NOMO-1 treated with dmso at 0.1 percent for 144 hours (cell line): ENCODE results near the gene TMEM59.
"Not testable (repeated sequence)": the region's sequence is repeated elsewhere in the genome, so short reads cannot be mapped to it uniquely, and the experiment has no call there.

ENCODE experiments used
- DNase-seq: peaks from one replicate; lab custom pipeline; 2025; ENCODE audit not compliant: unreplicated experiment; lab: John Stamatoyannopoulos, UW

The TMEM59 gene

DNA sequence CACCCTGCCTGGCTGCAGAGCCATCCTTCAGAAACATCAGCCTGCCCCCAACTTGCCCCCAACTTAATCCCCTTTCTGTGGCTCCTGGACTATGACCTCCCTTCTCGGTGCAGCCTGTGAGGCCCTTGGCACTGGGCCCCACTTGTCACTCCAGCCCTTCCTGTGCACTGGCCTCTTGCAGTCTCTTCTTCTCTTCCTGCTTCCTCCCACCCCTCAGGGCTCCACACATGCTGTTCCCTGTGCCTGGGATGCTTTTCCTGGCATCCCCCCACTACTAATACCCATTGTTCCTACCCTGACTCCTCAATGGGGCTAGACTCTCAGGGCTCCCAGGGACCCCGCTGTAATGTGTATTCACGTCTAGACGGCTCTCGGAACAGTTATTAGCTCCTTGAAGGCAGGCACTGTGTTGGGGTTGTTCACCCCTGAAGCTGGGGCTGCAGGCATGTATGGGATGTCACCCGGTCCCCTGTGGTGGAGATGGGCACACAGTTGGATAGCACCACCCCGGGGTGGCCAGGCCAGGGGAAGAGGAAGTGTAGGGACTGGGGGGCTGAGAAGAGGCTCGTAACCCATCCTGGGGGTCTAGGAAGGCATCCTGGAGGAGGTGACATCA is 39.5 kb downstream of the TMEM59 start:
- no peak for DNase-seq

DNA sequence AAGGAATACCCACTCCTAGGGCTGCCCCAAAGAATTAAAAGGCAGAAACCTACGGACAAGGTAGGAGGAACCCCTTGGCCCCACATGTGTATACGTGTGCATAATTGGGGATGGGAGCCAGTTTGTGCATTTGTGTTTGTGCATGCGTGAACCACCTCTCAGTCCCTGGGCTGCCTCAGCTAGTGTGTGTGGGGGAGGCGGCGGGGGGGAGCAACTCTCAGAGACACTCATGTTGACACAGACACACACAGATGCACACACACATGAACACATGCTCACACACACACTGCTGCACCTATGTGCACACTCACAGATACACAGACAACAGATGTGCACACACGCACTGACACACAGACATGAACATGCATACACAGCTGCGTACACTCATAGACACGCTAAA is 40.1 kb downstream of the TMEM59 start:
- no peak for DNase-seq

DNA sequence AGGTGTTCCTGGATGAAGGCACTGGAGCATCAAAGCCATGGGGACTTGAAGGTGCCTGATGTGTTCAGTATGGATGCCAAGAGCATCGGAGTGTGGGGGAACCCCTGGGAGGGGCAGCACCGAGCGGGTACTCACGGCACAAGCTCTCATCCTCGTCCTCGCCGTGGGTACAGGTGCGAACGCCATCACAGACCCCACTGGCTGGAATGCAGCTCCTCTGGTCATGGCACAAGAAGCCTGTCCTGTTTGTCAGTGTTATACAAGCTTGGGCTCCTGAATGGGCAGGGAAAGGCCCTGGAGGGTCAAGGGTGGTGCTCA is 41.0 kb downstream of the TMEM59 start:
- DNase-seq: no peak

DNA sequence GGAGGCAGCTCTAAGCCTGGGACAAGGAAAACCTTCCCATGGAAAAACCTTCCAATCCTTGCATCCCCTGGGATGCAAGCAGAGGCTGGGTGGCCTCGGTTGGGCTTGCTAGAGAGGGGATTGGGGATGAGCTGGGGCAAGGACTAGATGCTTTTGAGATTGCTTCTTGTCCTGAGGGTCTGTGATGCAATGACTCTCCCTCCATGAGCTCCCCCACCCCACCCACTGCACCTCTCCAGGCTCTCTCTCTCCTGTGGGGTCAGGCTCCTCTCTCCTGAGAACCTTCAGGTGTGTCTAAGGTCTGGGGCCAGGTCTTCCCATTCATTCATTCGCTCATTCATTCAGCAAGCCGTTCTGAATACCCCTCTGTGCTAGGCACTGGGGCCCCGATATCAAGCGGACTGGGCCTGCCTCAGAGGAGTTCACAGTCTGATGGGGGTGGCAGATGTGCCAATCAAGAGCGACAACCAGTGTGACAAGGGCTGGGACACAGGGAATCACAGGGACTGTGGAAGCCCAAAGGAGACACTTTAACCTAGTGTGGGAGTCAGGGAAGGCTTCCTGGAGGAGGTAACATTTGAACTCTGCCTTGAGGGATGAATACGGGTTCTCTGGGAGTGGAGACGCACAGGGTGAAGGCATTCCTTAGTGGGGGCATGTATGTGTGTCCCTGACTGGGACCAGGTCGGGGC is 41.5 kb downstream of the TMEM59 start:
- DNase-seq: no peak

DNA sequence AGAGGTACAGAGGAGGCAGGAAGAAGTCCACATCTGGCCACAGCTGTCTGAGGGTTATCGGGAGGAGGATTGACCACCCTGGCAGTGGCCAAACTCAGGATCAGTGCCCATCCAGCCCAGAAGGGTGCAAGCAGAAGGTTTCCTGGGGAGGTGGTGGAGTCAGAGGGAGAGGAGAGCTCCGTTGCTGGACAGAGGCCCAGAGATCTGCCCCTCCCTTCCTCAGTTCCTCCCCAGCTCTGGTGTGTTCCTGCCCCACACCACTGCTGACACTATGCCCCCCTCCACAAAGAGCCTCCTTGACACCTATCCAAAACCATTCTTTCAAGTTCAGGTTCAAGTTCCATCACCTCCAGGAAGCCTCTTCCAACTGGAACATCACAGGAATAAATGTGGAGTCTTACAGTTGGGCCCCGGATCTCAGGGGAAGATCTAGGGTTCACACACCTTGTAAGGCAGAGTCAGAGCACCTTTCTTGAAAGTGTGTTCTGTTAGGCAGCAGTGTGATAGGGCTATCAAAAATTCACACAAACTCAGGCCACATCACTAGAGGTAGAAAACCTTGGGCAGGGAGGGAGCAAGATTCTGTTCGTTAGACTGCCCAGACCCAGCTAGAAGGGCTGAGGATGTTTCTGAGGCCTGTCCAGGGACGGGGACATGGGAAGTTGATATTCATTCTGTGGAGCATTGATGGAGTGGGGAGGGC is 42.4 kb downstream of the TMEM59 start:
- no peak for DNase-seq

DNA sequence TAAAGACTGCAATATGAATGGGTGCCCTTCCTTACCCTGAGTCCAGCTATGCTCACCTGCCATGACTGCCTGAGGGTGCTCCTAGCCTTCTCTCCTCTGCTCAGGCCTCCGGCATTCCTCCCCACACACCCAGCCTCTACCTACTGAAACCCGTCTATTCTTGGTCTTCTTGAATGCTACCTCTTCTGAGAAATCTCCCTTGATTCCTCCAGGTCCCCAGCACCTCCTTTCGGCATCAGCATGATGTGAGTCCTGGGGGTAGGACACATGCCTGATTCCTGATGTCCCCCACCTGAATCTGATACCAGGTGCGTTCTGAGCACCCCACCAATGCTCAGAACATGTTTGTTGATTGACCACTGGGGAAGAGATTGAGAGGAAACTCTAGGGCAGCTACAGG is 43.6 kb downstream of the TMEM59 start:
- no peak for DNase-seq

DNA sequence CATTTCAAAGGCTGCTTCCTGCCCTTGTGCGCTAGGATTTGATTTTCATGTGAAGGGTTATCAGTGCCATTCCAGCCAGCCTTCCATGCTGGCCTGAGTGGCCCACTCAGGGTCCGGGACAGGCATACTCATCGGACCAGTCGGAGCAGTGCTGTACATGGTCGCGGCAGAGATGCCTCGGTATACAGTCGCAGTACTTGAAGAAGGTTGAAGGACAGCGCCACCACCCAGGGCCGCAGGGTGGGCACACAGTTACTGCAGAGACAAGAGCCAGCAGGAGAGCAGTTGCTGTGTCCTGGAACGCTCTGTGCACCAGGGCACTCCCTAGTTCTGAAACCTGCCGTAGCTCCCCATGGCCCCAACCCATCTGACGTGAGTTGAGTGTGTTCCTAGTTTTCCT is 44.1 kb downstream of the TMEM59 start:
- no peak for DNase-seq

DNA sequence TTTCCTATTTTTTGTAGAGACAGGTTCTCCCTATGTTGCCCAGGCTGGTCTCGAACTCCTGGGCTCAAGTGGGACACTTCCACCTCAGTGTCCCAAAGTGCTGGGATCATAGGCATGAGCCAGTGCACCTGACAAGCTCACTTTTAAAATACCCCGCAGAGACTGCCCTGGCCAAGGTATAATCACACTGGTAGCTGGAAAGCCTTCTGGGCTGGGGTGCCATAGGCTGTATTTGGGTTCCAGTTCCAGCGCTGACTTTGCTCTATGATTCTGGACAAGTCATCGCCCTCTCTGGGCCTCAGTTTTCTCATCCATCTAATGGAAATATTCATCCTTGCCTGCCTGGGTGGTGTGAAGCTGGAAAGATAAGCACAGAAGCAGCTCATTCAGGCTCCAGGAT is 45.4 kb downstream of the TMEM59 start:
- DNase-seq: no peak

DNA sequence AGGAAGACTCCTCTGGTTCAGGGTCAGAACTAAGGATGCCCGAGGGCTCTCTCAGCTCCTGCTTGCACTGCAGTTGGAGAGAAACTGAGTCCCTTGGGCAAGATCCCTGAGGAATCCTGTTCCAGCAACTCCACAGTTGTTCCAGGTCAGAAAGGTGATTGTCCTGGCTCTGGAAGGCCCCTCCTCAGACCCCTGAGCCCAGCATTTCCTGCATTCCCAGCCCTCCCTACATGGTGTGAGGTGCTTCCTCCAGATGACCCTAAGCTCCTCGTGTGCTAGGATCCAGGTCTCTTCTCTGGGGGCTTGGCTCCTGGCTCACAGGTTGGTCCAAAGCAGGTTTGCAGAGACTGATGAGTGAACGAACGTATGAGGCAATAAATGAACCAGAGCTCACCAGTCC is 46.5 kb downstream of the TMEM59 start:
- no peak for DNase-seq

DNA sequence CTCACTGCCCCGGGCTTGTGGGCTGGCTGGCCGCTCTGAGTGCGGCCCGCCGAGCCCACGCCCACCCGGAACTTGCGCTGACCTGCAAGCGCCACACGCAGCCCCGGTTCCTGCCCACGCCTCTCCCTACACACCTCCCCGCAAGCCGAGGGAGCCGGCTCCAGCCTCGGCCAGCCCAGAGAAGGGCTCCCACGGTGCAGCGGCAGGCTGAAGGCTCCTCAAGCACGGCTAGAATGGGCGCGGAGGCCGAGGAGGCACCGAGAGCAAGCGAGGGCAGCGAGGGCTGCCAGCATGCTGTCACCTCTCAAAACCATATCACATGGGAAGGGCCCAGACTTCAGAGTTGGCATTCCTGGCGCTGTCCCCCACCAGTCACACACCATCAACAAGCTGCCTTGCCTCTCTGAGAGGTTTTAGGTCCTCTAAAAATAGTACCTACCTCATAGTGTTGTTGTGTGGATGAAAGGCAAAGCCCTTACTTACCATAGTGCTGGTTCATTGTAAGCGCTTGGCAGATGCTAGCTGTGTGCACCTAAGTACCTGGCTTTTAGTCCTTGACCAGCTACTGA is 48.4 kb downstream of the TMEM59 start:
- DNase-seq: no peak

DNA sequence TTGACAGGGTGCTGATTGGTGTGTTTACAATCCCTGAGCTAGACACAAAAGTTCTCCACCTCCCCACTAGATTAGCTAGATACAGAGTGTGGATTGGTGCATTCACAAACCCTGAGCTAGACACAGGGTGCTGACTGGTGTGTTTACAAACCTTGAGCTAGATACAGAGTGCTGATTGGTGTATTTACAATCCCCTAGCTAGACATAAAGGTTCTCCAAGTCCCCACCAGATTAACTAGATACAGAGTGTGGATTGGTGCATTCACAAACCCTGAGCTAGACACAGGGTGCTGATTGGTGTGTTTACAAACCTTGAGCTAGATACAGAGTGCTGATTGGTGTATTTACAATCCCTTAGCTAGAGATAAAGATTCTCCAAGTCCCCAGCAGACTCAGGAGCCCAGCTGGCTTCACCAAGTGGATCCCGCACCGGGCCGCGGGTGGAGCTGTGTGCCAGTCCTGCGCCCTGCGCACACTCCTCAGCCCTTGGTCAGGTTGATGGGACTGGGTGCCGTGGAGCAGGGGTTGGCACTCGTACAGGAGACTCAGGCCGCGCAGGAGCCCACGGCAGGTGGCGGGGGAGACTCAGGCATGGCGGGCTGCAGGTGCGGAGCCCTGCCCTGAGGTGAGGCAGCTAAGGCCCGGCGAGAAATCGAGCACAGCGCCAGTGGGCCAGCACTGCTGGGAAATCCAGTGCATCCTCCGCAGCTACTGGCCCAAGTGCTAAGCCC is 49.1 kb downstream of the TMEM59 start:
- not testable (repeated sequence) for DNase-seq

DNA sequence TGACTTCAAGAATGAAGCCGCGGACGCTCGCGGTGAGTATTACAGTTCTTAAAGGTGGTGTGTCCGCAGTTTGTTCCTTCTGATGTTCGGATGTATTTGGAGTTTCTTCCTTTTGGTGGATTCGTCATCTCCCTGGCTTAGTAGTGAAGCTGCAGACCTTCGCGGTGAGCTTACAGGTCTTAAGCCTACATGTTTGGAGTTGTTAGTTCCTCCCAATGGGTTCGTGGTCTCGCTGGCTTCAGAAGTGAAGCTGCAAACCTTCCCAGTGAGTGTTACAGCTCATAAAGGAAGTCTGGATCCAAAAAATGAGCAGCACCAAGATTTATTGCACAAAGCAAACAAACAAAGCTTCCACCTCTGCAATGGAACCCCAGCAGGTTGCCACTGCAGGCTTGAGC is 49.8 kb downstream of the TMEM59 start:
- no peak for DNase-seq

DNA sequence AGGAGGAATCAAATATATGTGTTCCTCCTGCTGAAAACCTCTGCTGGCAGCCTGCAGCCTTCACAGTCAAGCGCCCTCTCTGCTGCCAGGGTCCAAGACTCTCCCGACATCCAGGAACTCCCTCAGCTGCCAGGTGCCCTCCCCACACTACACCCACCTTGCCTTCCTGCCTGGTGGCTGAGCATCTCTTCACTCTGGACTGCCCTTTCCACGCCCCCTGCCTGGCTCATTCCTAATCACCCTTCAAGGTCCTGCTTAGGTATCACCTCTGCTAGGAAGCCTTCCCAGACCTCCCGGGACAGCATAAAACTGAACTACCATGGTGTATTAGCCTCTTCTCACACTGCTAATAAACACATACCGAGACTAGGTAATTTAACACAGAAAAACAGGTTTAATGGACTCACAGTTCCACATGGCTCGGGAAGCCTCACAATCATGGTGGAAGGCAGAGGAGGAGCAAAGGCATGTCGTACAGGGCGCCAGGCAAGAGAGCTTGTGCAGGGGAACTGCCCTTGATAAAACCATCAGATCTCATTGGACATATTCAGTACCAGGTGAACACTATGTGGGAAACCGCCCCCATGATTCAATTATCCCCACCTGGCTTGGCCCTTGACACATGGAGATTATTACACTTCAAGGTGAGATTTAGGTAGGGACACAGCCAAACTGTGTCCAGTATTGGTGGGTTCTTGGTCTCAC is 50.3 kb downstream of the TMEM59 start:
- DNase-seq: no peak

DNA sequence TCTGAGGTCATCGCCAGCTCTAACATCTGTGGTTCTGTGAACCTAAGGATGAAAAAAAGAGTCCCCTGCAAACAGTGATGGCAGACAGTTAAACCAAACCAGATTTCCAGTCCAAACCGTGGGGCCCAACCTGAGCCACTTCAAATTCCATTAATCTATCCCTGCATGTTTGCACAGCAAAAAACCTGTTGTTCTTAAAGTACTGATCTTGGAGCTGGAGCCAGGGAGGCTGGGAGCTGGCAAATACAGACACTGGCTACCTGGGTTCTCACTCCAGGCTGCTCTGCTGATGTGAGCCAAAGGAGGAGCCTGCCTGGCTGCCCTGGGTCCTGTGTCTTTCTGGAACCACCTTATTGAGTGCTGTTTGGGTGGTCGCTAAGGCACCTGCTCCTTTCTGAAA is 51.4 kb downstream of the TMEM59 start:
- no peak for DNase-seq

DNA sequence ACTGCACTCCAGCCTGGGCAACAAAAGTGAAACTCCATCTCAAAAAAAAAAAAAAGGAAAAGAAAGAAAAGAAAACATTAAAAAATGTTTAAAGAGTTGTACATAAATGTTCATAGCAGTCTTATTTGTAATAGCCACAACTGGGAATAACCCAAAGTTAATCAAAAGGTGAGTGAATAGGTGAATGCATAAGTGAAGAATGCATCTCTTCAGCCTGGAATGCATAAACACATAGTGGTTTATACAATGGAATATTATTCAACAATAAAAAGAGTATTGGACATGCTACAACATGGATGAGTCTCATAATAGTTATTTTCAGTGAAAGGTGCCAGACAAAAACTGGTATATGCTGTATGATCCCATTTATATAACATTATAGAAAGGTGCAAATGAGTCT is 53.1 kb downstream of the TMEM59 start:
- DNase-seq: no peak

DNA sequence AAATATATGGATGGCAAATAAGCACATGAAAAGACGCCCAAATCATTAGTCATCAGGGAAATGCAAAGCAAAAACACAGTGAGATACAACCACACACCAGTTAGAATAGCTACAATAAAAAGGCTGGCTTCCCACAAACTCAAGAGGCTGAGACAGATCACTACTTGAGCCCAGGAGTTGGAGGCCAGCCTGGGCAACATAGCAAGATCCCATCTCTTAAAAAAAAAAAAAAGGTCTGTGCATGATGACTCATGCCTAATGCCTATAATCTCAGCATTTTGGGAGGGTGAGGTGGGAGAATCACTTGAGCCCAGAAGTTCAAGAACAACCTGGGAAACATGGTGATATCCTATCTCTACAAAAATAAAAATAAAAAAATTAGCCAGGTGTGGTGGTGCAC is 54.8 kb downstream of the TMEM59 start:
- no peak for DNase-seq

DNA sequence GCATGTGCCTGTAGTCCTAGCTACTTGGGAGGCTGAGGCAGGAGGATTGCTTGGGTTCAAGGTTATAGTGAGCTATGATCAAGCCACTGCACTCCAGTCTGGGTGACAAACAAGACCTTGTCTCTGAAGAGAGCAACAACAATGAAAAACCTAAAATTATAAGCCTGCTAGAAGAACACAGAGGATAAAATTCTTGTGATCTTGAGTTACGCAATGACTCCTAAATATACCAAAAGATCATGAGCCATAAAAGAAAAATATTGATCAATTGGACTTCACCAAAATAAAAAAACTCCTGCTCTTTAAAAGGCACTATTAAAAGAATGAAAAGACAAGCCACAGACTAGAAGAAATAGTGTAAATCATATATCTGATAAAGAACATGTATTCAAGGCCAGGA is 57.3 kb downstream of the TMEM59 start:
- DNase-seq: no peak

DNA sequence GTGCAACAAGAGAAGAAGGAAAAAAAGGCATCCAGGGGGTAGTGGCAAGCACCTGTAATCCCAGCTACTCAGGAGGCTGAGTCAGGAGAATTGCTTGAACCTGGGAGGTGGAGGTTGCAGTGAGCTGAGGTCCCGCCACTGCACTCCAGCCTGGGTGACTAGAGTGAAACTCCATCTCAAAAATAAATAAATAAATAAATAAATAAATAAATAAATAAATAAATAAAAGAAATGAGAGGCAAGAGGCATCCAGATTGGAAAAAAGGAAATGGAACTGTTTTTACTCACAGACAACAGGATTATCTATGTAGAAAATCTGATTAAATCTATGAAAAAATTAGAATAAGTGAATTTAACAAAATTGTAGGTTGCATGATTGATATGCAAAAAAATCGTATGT is 58.5 kb downstream of the TMEM59 start:
- DNase-seq: not testable (repeated sequence)

DNA sequence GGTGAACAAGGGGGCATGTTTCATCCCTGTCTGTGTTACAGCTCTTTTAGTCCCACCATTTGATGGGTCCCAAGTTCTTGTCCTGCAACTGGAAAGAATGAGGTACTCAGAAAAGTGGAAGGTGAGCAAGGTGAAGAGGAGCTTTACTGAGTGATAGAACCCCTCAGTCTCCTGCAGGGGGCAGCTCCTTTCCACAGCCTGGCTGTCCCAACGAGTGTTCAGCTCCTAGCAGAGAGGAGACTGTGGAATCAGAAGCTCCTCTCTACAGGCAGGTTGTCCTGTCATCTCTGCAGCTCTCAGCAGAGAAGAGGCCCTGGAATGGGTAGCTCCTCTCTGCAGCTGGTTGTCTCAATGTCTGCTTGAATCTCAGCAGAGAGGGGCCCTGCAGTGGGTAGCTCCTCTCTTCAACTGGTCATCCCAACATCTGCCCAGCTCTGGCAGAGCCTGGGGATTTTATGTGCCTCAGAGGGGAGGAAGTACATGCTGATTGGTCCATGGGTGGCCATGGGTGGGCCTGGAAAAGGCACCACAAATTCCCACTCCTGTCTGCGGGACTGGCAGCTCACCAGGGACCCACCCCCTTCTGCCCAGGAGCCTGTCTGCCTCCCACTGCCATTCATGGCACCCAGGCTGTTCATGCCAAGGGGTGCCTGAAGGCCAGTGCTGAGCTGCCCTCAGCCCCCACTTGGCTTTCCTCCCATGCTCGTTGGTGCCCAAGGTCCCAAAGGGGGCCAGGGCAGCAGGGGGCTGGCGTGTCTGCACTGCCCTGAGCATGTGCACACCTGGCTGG is 60.7 kb downstream of the TMEM59 start:
- no peak for DNase-seq

DNA sequence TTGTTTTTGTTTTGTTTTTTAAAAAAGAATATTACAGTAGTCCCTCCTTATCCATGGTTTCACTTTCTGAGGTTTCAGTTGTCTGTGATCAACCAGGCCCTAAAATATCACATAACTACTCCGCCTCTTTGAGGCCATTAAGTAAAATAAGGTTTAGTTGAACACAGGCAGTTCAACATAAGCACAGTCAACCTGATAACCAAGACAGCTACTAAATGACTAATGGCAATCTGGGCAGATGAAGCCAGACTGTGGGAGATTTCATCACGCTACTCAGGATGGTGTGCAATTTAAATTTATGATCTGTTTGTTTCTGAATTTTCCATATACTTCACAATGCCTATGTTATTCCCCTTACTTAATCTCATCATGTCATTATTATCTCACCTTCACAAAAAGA is 65.1 kb downstream of the TMEM59 start:
- DNase-seq: no peak
